Measurements from ENCODE around the gene PDGFD. TPM values are rescaled to one million over a fixed set of nuclear protein-coding genes. Genes with fewer than 3 reads are reported as not detected.

Gene PDGFD
- total RNA-seq, 1 donor from 2014 or later, result 0.49 TPM

GRCh38 chr11:104061853-104062521, 102.0 kb downstream of the PDGFD start:
- no peaks in the 10 kb centered on the region for H3K27me3 Mint-ChIP-seq (ENCODE audit: unreplicated experiment)
- no peak for DNase-seq
- no peak overlapping the region for H3K27ac Mint-ChIP-seq (ENCODE audit: unreplicated experiment)
- no peak overlapping the region for H3K4me3 Mint-ChIP-seq (ENCODE audit: unreplicated experiment)
- H3K36me3 Mint-ChIP-seq (ENCODE audit: unreplicated experiment), result peaks cover 5% of the 10 kb centered on the region
- H3K4me1 Mint-ChIP-seq (ENCODE audit: low read depth, unreplicated experiment), result no peaks in the 10 kb centered on the region
- no peaks in the 10 kb centered on the region for H3K9me3 Mint-ChIP-seq (ENCODE audit: unreplicated experiment)
- no peak for TF ChIP-seq CTCF (IDR thresholded peaks at IDR 0.05; ENCODE audit: partially characterized antibody, unreplicated experiment)

- no peak for DNase-seq
- no peak overlapping the region for H3K27ac Mint-ChIP-seq (ENCODE audit: unreplicated experiment)
- H3K4me3 Mint-ChIP-seq (ENCODE audit: unreplicated experiment), result no peak overlapping the region
- peaks cover 5% of the 10 kb centered on the region for H3K36me3 Mint-ChIP-seq (ENCODE audit: unreplicated experiment)
- no peaks in the 10 kb centered on the region for H3K9me3 Mint-ChIP-seq (ENCODE audit: unreplicated experiment)
- no peaks in the 10 kb centered on the region for H3K4me1 Mint-ChIP-seq (ENCODE audit: low read depth, unreplicated experiment)
- no peak for TF ChIP-seq CTCF (IDR thresholded peaks at IDR 0.05; ENCODE audit: partially characterized antibody, unreplicated experiment)
- no peaks in the 10 kb centered on the region for H3K27me3 Mint-ChIP-seq (ENCODE audit: unreplicated experiment)
Measured at GRCh38 chr11:104060820-104061219, 103.1 kb downstream of the PDGFD start.

GRCh38 chr11:104060004-104060794, 103.7 kb downstream of the PDGFD start:
- no peak for TF ChIP-seq CTCF (IDR thresholded peaks at IDR 0.05; ENCODE audit: partially characterized antibody, unreplicated experiment)
- Mint-ChIP-seq H3K4me1 (ENCODE audit: low read depth, unreplicated experiment) (no peaks in the 10 kb centered on the region), H3K27ac (ENCODE audit: unreplicated experiment) (no peak overlapping the region), H3K27me3 (ENCODE audit: unreplicated experiment) (no peaks in the 10 kb centered on the region), H3K4me3 (ENCODE audit: unreplicated experiment) (no peak overlapping the region), H3K36me3 (ENCODE audit: unreplicated experiment) (peaks cover 5% of the 10 kb centered on the region), H3K9me3 (ENCODE audit: unreplicated experiment) (no peaks in the 10 kb centered on the region)
- DNase-seq, result no peak

GRCh38 chr11:104058680-104059079, 105.3 kb downstream of the PDGFD start:
- no peak for DNase-seq
- Mint-ChIP-seq H3K9me3 (ENCODE audit: unreplicated experiment) (no peaks in the 10 kb centered on the region), H3K4me3 (ENCODE audit: unreplicated experiment) (no peak overlapping the region), H3K4me1 (ENCODE audit: low read depth, unreplicated experiment) (no peaks in the 10 kb centered on the region), H3K36me3 (ENCODE audit: unreplicated experiment) (peaks cover 4% of the 10 kb centered on the region), H3K27me3 (ENCODE audit: unreplicated experiment) (no peaks in the 10 kb centered on the region), H3K27ac (ENCODE audit: unreplicated experiment) (no peak overlapping the region)
- TF ChIP-seq CTCF (IDR thresholded peaks at IDR 0.05; ENCODE audit: partially characterized antibody, unreplicated experiment), result no peak

- no peaks in the 10 kb centered on the region for H3K36me3 Mint-ChIP-seq (ENCODE audit: unreplicated experiment)
- no peak for DNase-seq
- no peaks in the 10 kb centered on the region for H3K9me3 Mint-ChIP-seq (ENCODE audit: unreplicated experiment)
- TF ChIP-seq CTCF (IDR thresholded peaks at IDR 0.05; ENCODE audit: partially characterized antibody, unreplicated experiment), result no peak
- H3K4me3 Mint-ChIP-seq (ENCODE audit: unreplicated experiment), result no peak overlapping the region
- H3K27me3 Mint-ChIP-seq (ENCODE audit: unreplicated experiment), result no peaks in the 10 kb centered on the region
- no peak overlapping the region for H3K27ac Mint-ChIP-seq (ENCODE audit: unreplicated experiment)
- H3K4me1 Mint-ChIP-seq (ENCODE audit: low read depth, unreplicated experiment), result no peaks in the 10 kb centered on the region
Measured at GRCh38 chr11:104057908-104058307, 106.0 kb downstream of the PDGFD start.
